HepG2 (cell line): ENCODE data around the gene LRRC45. TPM values are rescaled to one million over a fixed set of nuclear protein-coding genes. Genes with fewer than 3 reads are reported as not detected.
A peak's percentile ranks its signal among the peaks of the same experiment; 100 is the strongest.

Experiments used
- CENPT ChIP-seq: sonication (generic); formaldehyde crosslinking; IDR thresholded peaks from 2 replicates; pipeline ENCODE4 v1.8.0; 2022; ENCODE audit warnings: low read depth, mild to moderate bottlenecking, moderate library complexity, missing genetic modification reagents
- CHD2 ChIP-seq: IDR thresholded peaks from 2 replicates; pipeline ENCODE4 v1.6.1; 2011; ENCODE audit warnings: low read depth, low read length, improper control_type of control experiment
- EED ChIP-seq: sonication (generic); formaldehyde crosslinking; IDR thresholded peaks from 2 replicates; pipeline ENCODE4 v1.5.0; 2020; ENCODE audit warnings: mild to moderate bottlenecking, missing genetic modification reagents
- FOXO1 ChIP-seq: sonication (generic); formaldehyde crosslinking; IDR thresholded peaks from 2 replicates; pipeline ENCODE4 v1.4.0; 2020; ENCODE audit warnings: missing genetic modification reagents
- HOXA5 ChIP-seq: sonication (generic); formaldehyde crosslinking; IDR thresholded peaks from 2 replicates; pipeline ENCODE4 v1.4.0; 2020; ENCODE audit warnings: missing genetic modification reagents
- MED1 ChIP-seq: sonication (generic); formaldehyde crosslinking; IDR thresholded peaks from 2 replicates; pipeline ENCODE4 v1.4.0; 2020; ENCODE audit warnings: missing genetic modification reagents
- MXD1 ChIP-seq: sonication (generic); formaldehyde crosslinking; IDR thresholded peaks from 2 replicates; pipeline ENCODE4 v1.4.0; 2020; ENCODE audit warnings: mild to moderate bottlenecking, missing genetic modification reagents
- ONECUT2 ChIP-seq: sonication (generic); formaldehyde crosslinking; IDR thresholded peaks from 2 replicates; pipeline ENCODE4 v1.4.0; 2020; ENCODE audit warnings: missing genetic modification reagents
- STAG1 ChIP-seq: sonication (generic); formaldehyde crosslinking; IDR thresholded peaks from 2 replicates; pipeline ENCODE4 v1.4.0; 2020; ENCODE audit warnings: missing genetic modification reagents
- ZNF234 ChIP-seq: sonication (generic); formaldehyde crosslinking; conservative IDR thresholded peaks from 2 replicates; pipeline ENCODE4 v1.5.1; 2020; ENCODE audit warnings: mild to moderate bottlenecking, missing genetic modification reagents
- ZNF558 ChIP-seq: sonication (generic); formaldehyde crosslinking; IDR thresholded peaks from 2 replicates; pipeline ENCODE4 v1.9.0; 2022; ENCODE audit warnings: mild to moderate bottlenecking, missing genetic modification reagents, borderline replicate concordance
- ZNF572 ChIP-seq: sonication (generic); formaldehyde crosslinking; IDR thresholded peaks from 2 replicates; pipeline ENCODE4 v1.5.1; 2020; ENCODE audit warnings: mild to moderate bottlenecking, missing genetic modification reagents
- polyA plus RNA-seq, 8 experiments: library from polyadenylated mRNA; depleted of rRNA in 3 of 8; stranded (reverse) in 7 of 8; unstranded in 1 of 8; fragments of >200 nt; fragmentation: Illumina TruSeq in 4 of 8; extraction: Trizol in 4 of 8; gene quantifications; 2 replicates each; pipeline versions ENCODE4 v1.2.1 to v1.2.3, GENCODE V29; 2011 to 2016; ENCODE audit warnings: low read depth in 4 of 8, missing spikeins in 1 of 8, mixed read lengths in 1 of 8; ENCODE audit not compliant: insufficient read depth in 1 of 8
- total RNA-seq, 5 experiments: library from RNA; depleted of rRNA; stranded (reverse); fragments of >200 nt; fragmentation: Illumina TruSeq; extraction: Trizol; gene quantifications; 2 replicates each; pipeline ENCODE4 v1.2.3, GENCODE V29; 2016; ENCODE audit warnings: low read depth in 1 of 5
- TF ChIP-seq, protein P1 (sequence below): sonication (generic); formaldehyde crosslinking; IDR thresholded peaks from 2 replicates; pipeline ENCODE4 v1.4.0; 2020; ENCODE audit warnings: missing genetic modification reagents
- TF ChIP-seq, protein P2 (sequence below): sonication (generic); formaldehyde crosslinking; IDR thresholded peaks from 2 replicates; pipeline ENCODE4 v1.9.0; 2021; ENCODE audit warnings: missing genetic modification reagents, borderline replicate concordance
- TF ChIP-seq, protein P3 (sequence below): sonication (generic); formaldehyde crosslinking; conservative IDR thresholded peaks from 2 replicates; pipeline ENCODE4 v1.4.0; 2020; ENCODE audit warnings: mild to moderate bottlenecking, missing genetic modification reagents, moderate library complexity
- TF ChIP-seq, protein P4 (sequence below): fragments of 450-650 bp; IDR thresholded peaks from 2 replicates; pipeline ENCODE4 v1.6.1; 2017; ENCODE audit warnings: mild to moderate bottlenecking

The LRRC45 gene
- total and polyA plus RNA-seq, 2 of the 13 experiments (the other 11 are each of a cell fraction or from before 2014, with no cell fraction given) = 11.6 to 48.1 TPM

GRCh38 chr17:81978524-81979298 is 44.4 kb upstream of the LRRC45 start (continued):
- TF ChIP-seq, protein P1, sequence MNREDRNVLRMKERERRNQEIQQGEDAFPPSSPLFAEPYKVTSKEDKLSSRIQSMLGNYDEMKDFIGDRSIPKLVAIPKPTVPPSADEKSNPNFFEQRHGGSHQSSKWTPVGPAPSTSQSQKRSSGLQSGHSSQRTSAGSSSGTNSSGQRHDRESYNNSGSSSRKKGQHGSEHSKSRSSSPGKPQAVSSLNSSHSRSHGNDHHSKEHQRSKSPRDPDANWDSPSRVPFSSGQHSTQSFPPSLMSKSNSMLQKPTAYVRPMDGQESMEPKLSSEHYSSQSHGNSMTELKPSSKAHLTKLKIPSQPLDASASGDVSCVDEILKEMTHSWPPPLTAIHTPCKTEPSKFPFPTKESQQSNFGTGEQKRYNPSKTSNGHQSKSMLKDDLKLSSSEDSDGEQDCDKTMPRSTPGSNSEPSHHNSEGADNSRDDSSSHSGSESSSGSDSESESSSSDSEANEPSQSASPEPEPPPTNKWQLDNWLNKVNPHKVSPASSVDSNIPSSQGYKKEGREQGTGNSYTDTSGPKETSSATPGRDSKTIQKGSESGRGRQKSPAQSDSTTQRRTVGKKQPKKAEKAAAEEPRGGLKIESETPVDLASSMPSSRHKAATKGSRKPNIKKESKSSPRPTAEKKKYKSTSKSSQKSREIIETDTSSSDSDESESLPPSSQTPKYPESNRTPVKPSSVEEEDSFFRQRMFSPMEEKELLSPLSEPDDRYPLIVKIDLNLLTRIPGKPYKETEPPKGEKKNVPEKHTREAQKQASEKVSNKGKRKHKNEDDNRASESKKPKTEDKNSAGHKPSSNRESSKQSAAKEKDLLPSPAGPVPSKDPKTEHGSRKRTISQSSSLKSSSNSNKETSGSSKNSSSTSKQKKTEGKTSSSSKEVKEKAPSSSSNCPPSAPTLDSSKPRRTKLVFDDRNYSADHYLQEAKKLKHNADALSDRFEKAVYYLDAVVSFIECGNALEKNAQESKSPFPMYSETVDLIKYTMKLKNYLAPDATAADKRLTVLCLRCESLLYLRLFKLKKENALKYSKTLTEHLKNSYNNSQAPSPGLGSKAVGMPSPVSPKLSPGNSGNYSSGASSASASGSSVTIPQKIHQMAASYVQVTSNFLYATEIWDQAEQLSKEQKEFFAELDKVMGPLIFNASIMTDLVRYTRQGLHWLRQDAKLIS (CRISPR knock-in tag) = no peak
- TF ChIP-seq HOXA5 (CRISPR knock-in tag) = no peak
- TF ChIP-seq, protein P2, sequence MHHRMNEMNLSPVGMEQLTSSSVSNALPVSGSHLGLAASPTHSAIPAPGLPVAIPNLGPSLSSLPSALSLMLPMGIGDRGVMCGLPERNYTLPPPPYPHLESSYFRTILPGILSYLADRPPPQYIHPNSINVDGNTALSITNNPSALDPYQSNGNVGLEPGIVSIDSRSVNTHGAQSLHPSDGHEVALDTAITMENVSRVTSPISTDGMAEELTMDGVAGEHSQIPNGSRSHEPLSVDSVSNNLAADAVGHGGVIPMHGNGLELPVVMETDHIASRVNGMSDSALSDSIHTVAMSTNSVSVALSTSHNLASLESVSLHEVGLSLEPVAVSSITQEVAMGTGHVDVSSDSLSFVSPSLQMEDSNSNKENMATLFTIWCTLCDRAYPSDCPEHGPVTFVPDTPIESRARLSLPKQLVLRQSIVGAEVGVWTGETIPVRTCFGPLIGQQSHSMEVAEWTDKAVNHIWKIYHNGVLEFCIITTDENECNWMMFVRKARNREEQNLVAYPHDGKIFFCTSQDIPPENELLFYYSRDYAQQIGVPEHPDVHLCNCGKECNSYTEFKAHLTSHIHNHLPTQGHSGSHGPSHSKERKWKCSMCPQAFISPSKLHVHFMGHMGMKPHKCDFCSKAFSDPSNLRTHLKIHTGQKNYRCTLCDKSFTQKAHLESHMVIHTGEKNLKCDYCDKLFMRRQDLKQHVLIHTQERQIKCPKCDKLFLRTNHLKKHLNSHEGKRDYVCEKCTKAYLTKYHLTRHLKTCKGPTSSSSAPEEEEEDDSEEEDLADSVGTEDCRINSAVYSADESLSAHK (CRISPR knock-in tag) = no peak
- TF ChIP-seq, protein P3, sequence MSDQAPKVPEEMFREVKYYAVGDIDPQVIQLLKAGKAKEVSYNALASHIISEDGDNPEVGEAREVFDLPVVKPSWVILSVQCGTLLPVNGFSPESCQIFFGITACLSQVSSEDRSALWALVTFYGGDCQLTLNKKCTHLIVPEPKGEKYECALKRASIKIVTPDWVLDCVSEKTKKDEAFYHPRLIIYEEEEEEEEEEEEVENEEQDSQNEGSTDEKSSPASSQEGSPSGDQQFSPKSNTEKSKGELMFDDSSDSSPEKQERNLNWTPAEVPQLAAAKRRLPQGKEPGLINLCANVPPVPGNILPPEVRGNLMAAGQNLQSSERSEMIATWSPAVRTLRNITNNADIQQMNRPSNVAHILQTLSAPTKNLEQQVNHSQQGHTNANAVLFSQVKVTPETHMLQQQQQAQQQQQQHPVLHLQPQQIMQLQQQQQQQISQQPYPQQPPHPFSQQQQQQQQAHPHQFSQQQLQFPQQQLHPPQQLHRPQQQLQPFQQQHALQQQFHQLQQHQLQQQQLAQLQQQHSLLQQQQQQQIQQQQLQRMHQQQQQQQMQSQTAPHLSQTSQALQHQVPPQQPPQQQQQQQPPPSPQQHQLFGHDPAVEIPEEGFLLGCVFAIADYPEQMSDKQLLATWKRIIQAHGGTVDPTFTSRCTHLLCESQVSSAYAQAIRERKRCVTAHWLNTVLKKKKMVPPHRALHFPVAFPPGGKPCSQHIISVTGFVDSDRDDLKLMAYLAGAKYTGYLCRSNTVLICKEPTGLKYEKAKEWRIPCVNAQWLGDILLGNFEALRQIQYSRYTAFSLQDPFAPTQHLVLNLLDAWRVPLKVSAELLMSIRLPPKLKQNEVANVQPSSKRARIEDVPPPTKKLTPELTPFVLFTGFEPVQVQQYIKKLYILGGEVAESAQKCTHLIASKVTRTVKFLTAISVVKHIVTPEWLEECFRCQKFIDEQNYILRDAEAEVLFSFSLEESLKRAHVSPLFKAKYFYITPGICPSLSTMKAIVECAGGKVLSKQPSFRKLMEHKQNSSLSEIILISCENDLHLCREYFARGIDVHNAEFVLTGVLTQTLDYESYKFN (CRISPR knock-in tag) = no peak
- TF ChIP-seq CENPT = no peak
- no peak for TF ChIP-seq MED1
- TF ChIP-seq MXD1 (CRISPR knock-in tag) = 0 out of 2 replicates have a peak, but pooled peaks have one; percentile 43
- TF ChIP-seq ONECUT2 (CRISPR knock-in tag) = no peak
- TF ChIP-seq FOXO1 (CRISPR knock-in tag) = no peak
- TF ChIP-seq ZNF572 (CRISPR knock-in tag) = no peak
- TF ChIP-seq STAG1 (CRISPR knock-in tag) = no peak
- TF ChIP-seq CHD2 = no peak
- TF ChIP-seq ZNF558 (CRISPR knock-in tag) = no peak
- TF ChIP-seq ZNF234 (CRISPR knock-in tag) = 0 out of 2 replicates have a peak, but pooled peaks have one; percentile 9
- TF ChIP-seq EED = no peak
- TF ChIP-seq, protein P4, sequence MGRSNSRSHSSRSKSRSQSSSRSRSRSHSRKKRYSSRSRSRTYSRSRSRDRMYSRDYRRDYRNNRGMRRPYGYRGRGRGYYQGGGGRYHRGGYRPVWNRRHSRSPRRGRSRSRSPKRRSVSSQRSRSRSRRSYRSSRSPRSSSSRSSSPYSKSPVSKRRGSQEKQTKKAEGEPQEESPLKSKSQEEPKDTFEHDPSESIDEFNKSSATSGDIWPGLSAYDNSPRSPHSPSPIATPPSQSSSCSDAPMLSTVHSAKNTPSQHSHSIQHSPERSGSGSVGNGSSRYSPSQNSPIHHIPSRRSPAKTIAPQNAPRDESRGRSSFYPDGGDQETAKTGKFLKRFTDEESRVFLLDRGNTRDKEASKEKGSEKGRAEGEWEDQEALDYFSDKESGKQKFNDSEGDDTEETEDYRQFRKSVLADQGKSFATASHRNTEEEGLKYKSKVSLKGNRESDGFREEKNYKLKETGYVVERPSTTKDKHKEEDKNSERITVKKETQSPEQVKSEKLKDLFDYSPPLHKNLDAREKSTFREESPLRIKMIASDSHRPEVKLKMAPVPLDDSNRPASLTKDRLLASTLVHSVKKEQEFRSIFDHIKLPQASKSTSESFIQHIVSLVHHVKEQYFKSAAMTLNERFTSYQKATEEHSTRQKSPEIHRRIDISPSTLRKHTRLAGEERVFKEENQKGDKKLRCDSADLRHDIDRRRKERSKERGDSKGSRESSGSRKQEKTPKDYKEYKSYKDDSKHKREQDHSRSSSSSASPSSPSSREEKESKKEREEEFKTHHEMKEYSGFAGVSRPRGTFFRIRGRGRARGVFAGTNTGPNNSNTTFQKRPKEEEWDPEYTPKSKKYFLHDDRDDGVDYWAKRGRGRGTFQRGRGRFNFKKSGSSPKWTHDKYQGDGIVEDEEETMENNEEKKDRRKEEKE = no peak
